Liver (tissue), 9 donors: ENCODE measurements around the gene SCLT1. TPM values are rescaled to one million over a fixed set of nuclear protein-coding genes. Genes with fewer than 3 reads are reported as not detected.

Source experiments
- DNase-seq: peaks from one replicate; pipeline ENCODE4 v3.0.0-alpha.2; 2017; ENCODE audit warnings: low spot score
- H3K27ac ChIP-seq, 2 donors: one replicate each; pipeline ENCODE4 v1.7.0; 2013; ENCODE audit warnings: inconsistent platforms in 2 of 2, low read length in 2 of 2, control low read depth in 1 of 2, low read depth in 1 of 2, mild to moderate bottlenecking in 1 of 2
- H3K27me3 ChIP-seq, 4 donors: one replicate each; pipeline versions ENCODE4 v1.6.1 to v1.7.0; 2013; ENCODE audit warnings: low read length in 3 of 4, inconsistent platforms in 1 of 4, mild to moderate bottlenecking in 1 of 4, moderate library complexity in 1 of 4; ENCODE audit not compliant: control insufficient read depth in 4 of 4, insufficient read depth in 4 of 4
- H3K36me3 ChIP-seq, 4 donors: one replicate each; pipeline versions ENCODE4 v1.6.1 to v1.7.0; 2013; ENCODE audit warnings: low read length in 3 of 4, mild to moderate bottlenecking in 3 of 4, low read depth in 1 of 4, moderate library complexity in 1 of 4; ENCODE audit not compliant: control insufficient read depth in 4 of 4, insufficient read depth in 3 of 4
- H3K4me1 ChIP-seq, 4 donors: one replicate each; pipeline versions ENCODE4 v1.6.1 to v1.7.0; 2013; ENCODE audit warnings: low read length in 3 of 4, mild to moderate bottlenecking in 3 of 4, moderate library complexity in 1 of 4; ENCODE audit not compliant: control insufficient read depth in 4 of 4, insufficient read depth in 4 of 4
- H3K4me3 ChIP-seq, 3 donors: one replicate each; pipeline versions ENCODE4 v1.6.1 to v1.7.0; 2013; ENCODE audit warnings: low read length in 3 of 3, control low read depth in 1 of 3, low read depth in 1 of 3, mild to moderate bottlenecking in 1 of 3
- H3K9ac ChIP-seq, 2 donors: one replicate each; pipeline ENCODE4 v1.7.0; 2013; ENCODE audit warnings: low read length in 2 of 2, mild to moderate bottlenecking in 2 of 2, moderate library complexity in 2 of 2, control low read depth in 1 of 2, low read depth in 1 of 2
- H3K9me3 ChIP-seq, 4 donors: one replicate each; pipeline versions ENCODE4 v1.6.1 to v1.7.0; 2013; ENCODE audit warnings: low read length in 3 of 4; ENCODE audit not compliant: control insufficient read depth in 4 of 4
- ATF3 ChIP-seq: IDR thresholded peaks from 2 replicates; pipeline ENCODE4 v1.6.1; 2016; ENCODE audit warnings: antibody characterized with exemption
- CTCF ChIP-seq: fragments of 150-350 bp; IDR thresholded peaks from 2 replicates; pipeline ENCODE4 v1.5.1; 2017; ENCODE audit warnings: improper control_type of control experiment, low read depth, low read length; ENCODE audit not compliant: missing input control
- EGR1 ChIP-seq, 2 donors: IDR thresholded peaks; 2 replicates each; pipeline ENCODE4 v1.6.1; 2016 to 2018; ENCODE audit warnings: antibody characterized with exemption in 2 of 2, low read depth in 2 of 2
- FOXA1 ChIP-seq: IDR thresholded peaks from 2 replicates; pipeline ENCODE4 v1.6.1; 2016; ENCODE audit warnings: antibody characterized with exemption
- FOXA2 ChIP-seq: IDR thresholded peaks from 2 replicates; pipeline ENCODE4 v1.6.1; 2016; ENCODE audit warnings: antibody characterized with exemption
- GABPA ChIP-seq, 2 donors: IDR thresholded peaks in 1 of 2; conservative IDR thresholded peaks in 1 of 2; 2 replicates each; pipeline ENCODE4 v1.6.1; 2016; ENCODE audit warnings: antibody characterized with exemption in 2 of 2, mild to moderate bottlenecking in 1 of 2, moderate library complexity in 1 of 2
- HNF4A ChIP-seq, 2 donors: conservative IDR thresholded peaks; 2 replicates each; pipeline ENCODE4 v1.6.1; 2016; ENCODE audit warnings: antibody characterized with exemption in 2 of 2, mild to moderate bottlenecking in 2 of 2
- HNF4G ChIP-seq: IDR thresholded peaks from 2 replicates; pipeline ENCODE4 v1.6.1; 2016; ENCODE audit warnings: antibody characterized with exemption
- JUND ChIP-seq, 2 donors: IDR thresholded peaks; 2 replicates each; pipeline ENCODE4 v1.6.1; 2016; ENCODE audit warnings: antibody characterized with exemption in 2 of 2
- MAX ChIP-seq: IDR thresholded peaks from 2 replicates; pipeline ENCODE4 v1.6.1; 2016; ENCODE audit warnings: antibody characterized with exemption
- RAD21 ChIP-seq, 2 donors: IDR thresholded peaks; 2 replicates each; pipeline ENCODE4 v1.6.1; 2016; ENCODE audit warnings: antibody characterized with exemption in 2 of 2, mild to moderate bottlenecking in 2 of 2
- TAF1 ChIP-seq: conservative IDR thresholded peaks from 2 replicates; pipeline ENCODE4 v1.6.1; 2016; ENCODE audit warnings: antibody characterized with exemption, mild to moderate bottlenecking
- YY1 ChIP-seq: IDR thresholded peaks from 2 replicates; pipeline ENCODE4 v1.6.1; 2016; ENCODE audit warnings: antibody characterized with exemption, mild to moderate bottlenecking
- WGBS: extraction: QIAGEN DNeasy Blood & Tissue Kit; methylation state at CpG from one replicate; pipeline ENCODE4 v1.1.7; 2013; 5-methylcytosine and 5-hydroxymethylcytosine counted together
- polyA plus RNA-seq, 2 donors: library from polyadenylated mRNA; stranded (reverse) in 1 of 2; unstranded in 1 of 2; fragments of 200-250 nt in 1 of 2; fragments of >200 nt in 1 of 2; fragmentation: Nextera tagmentation in 1 of 2; extraction: Ambion mirVana in 1 of 2; gene quantifications; one replicate each; pipeline versions ENCODE4 v1.2.1 to v1.2.3, GENCODE V29; 2013 to 2015
- total RNA-seq, 2 donors: library from RNA; depleted of rRNA; stranded (reverse); fragments of >200 nt; gene quantifications; one replicate each; pipeline ENCODE4 v1.2.3, GENCODE V29; 2014
- TF ChIP-seq, protein P1 (sequence below): IDR thresholded peaks from 2 replicates; pipeline ENCODE4 v1.6.1; 2016; ENCODE audit warnings: antibody characterized with exemption
- TF ChIP-seq, protein P2 (sequence below): IDR thresholded peaks from 2 replicates; pipeline ENCODE4 v1.6.1; 2016; ENCODE audit warnings: antibody characterized with exemption, mild to moderate bottlenecking
- donor health status: healthy.
- donor health status: healthy.
- donor health status: healthy.
- donor health status: healthy.
- donor health status: healthy.

The SCLT1 gene
- total and polyA plus RNA-seq, 4 donors: 1.2 to 14.2 (median 4.0) TPM

GRCh38 chr4:129014566-129015509 is 78.5 kb downstream of the SCLT1 start (continued):
- no peak for TF ChIP-seq CTCF
- TF ChIP-seq FOXA1: no peak
- TF ChIP-seq JUND (IDR thresholded peaks at IDR 0.05): no peak
- no peak for TF ChIP-seq HNF4G
- no peak for TF ChIP-seq HNF4A (conservative IDR thresholded peaks at IDR 0.05)
- TF ChIP-seq GABPA (IDR thresholded peaks at IDR 0.05 in 1 of 2, conservative IDR thresholded peaks at IDR 0.05 in 1 of 2): no peak
- no peak for TF ChIP-seq RAD21 (IDR thresholded peaks at IDR 0.05)
- TF ChIP-seq, protein P1, sequence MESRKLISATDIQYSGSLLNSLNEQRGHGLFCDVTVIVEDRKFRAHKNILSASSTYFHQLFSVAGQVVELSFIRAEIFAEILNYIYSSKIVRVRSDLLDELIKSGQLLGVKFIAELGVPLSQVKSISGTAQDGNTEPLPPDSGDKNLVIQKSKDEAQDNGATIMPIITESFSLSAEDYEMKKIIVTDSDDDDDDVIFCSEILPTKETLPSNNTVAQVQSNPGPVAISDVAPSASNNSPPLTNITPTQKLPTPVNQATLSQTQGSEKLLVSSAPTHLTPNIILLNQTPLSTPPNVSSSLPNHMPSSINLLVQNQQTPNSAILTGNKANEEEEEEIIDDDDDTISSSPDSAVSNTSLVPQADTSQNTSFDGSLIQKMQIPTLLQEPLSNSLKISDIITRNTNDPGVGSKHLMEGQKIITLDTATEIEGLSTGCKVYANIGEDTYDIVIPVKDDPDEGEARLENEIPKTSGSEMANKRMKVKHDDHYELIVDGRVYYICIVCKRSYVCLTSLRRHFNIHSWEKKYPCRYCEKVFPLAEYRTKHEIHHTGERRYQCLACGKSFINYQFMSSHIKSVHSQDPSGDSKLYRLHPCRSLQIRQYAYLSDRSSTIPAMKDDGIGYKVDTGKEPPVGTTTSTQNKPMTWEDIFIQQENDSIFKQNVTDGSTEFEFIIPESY: no peak

- H3K27ac ChIP-seq: no peak overlapping the region
- H3K9me3 ChIP-seq: peaks cover 0 to 15% (median 2%) of the 10 kb centered on the region in 4 donors
- WGBS: 95% methylated on average over 4 of the region's 4 CpGs
- DNase-seq: no peak
- no peak for TF ChIP-seq FOXA1
- no peak for TF ChIP-seq FOXA2
- H3K4me3 ChIP-seq: no peak overlapping the region
- no peaks in the 10 kb centered on the region for H3K4me1 ChIP-seq
- H3K9ac ChIP-seq: no peak overlapping the region
- H3K36me3 ChIP-seq: no peaks in the 10 kb centered on the region
- H3K27me3 ChIP-seq: no peaks in the 10 kb centered on the region
Observed at GRCh38 chr4:129008096-129008495, 85.2 kb downstream of the SCLT1 start.

DNA sequence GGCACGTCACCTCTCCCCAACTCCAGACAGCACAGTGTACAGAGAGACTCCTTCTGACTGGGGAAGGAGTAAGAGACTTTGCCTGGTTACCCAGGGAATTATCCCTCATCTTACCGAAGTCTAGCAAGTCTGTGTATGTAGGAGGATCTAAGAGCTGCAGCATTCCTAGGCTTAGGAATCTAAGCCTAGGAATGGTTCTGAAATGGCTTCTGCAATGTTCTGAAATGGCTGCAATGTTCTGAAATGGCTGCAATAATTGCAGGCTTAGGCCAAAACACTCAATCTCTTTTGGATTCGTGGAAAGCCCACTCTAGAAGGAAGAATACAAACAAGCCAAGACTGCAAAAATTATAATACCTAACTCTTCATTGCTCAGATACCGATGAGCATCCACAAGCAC is 106.4 kb downstream of the SCLT1 start:
- Histone ChIP-seq H3K36me3 (peaks cover 0 to 3% (median 0%) of the 10 kb centered on the region in 4 donors), H3K9me3 (no peaks in the 10 kb centered on the region), H3K4me3 (no peak overlapping the region), H3K27ac (no peak overlapping the region), H3K27me3 (no peaks in the 10 kb centered on the region), H3K4me1 (no peaks in the 10 kb centered on the region), H3K9ac (no peak overlapping the region)
- 97% methylated on average over 4 of the region's 4 CpGs for WGBS
- DNase-seq: no peak
- no peak for TF ChIP-seq HNF4A (conservative IDR thresholded peaks at IDR 0.05)
- TF ChIP-seq, protein P2, sequence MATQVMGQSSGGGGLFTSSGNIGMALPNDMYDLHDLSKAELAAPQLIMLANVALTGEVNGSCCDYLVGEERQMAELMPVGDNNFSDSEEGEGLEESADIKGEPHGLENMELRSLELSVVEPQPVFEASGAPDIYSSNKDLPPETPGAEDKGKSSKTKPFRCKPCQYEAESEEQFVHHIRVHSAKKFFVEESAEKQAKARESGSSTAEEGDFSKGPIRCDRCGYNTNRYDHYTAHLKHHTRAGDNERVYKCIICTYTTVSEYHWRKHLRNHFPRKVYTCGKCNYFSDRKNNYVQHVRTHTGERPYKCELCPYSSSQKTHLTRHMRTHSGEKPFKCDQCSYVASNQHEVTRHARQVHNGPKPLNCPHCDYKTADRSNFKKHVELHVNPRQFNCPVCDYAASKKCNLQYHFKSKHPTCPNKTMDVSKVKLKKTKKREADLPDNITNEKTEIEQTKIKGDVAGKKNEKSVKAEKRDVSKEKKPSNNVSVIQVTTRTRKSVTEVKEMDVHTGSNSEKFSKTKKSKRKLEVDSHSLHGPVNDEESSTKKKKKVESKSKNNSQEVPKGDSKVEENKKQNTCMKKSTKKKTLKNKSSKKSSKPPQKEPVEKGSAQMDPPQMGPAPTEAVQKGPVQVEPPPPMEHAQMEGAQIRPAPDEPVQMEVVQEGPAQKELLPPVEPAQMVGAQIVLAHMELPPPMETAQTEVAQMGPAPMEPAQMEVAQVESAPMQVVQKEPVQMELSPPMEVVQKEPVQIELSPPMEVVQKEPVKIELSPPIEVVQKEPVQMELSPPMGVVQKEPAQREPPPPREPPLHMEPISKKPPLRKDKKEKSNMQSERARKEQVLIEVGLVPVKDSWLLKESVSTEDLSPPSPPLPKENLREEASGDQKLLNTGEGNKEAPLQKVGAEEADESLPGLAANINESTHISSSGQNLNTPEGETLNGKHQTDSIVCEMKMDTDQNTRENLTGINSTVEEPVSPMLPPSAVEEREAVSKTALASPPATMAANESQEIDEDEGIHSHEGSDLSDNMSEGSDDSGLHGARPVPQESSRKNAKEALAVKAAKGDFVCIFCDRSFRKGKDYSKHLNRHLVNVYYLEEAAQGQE: no peak
- no peak for TF ChIP-seq EGR1 (IDR thresholded peaks at IDR 0.05; ENCODE audit: low read depth in 2 of 2)
- TF ChIP-seq MAX: no peak
- TF ChIP-seq, protein P1: no peak
- TF ChIP-seq FOXA1: no peak
- TF ChIP-seq FOXA2: no peak
- TF ChIP-seq CTCF: no peak
- no peak for TF ChIP-seq GABPA (IDR thresholded peaks at IDR 0.05 in 1 of 2, conservative IDR thresholded peaks at IDR 0.05 in 1 of 2)
- no peak for TF ChIP-seq YY1
- TF ChIP-seq RAD21 (IDR thresholded peaks at IDR 0.05): no peak
- no peak for TF ChIP-seq JUND (IDR thresholded peaks at IDR 0.05)
- TF ChIP-seq ATF3: no peak
- no peak for TF ChIP-seq TAF1
